ENCODE results near the gene PDC.

- no peak for TF ChIP-seq EZH2 (IDR thresholded peaks at IDR 0.05; ENCODE audit: insufficient read depth, poor library complexity, severe bottlenecking)
- no peak for TF ChIP-seq EZH2phosphoT487 (IDR thresholded peaks at IDR 0.05; ENCODE audit: insufficient read depth, low read depth)
Observed at GRCh38 chr1:186456729-186457255, 4.1 kb downstream of the PDC start.
